Small intestine (tissue), 7 donors: ENCODE data around the gene TBC1D25. TPM values are rescaled to one million over a fixed set of nuclear protein-coding genes. Genes with fewer than 3 reads are reported as not detected.
A peak's percentile ranks its signal among the peaks of the same experiment; 100 is the strongest.

Experiments
- DNase-seq, 2 donors: peaks; one replicate each; pipeline versions ENCODE4 v3.0.0 to v3.0.0-alpha.2; 2013
- FAIRE-seq: peaks from 2 replicates; lab custom pipeline; 2012; peaks lifted over from hg19 to GRCh38; lab: Jason Lieb, UNC
- H3K27ac ChIP-seq, 3 donors: one replicate each; pipeline ENCODE4 v1.5.1; 2013; ENCODE audit warnings: low read length in 2 of 3, mild to moderate bottlenecking in 2 of 3, control low read depth in 1 of 3, inconsistent platforms in 1 of 3, low read depth in 1 of 3, moderate library complexity in 1 of 3
- H3K27me3 ChIP-seq, 3 donors: one replicate each; pipeline ENCODE4 v1.6.1; 2013; ENCODE audit warnings: low read length in 3 of 3, inconsistent platforms in 1 of 3; ENCODE audit not compliant: control insufficient read depth in 3 of 3, insufficient read depth in 3 of 3
- H3K36me3 ChIP-seq, 3 donors: one replicate each; pipeline ENCODE4 v1.6.1; 2013; ENCODE audit warnings: low read length in 3 of 3, inconsistent platforms in 1 of 3, low read depth in 1 of 3, mild to moderate bottlenecking in 1 of 3, moderate library complexity in 1 of 3; ENCODE audit not compliant: control insufficient read depth in 3 of 3, insufficient read depth in 2 of 3
- H3K4me1 ChIP-seq, 3 donors: one replicate each; pipeline ENCODE4 v1.6.1; 2013; ENCODE audit warnings: low read length in 2 of 3, inconsistent platforms in 1 of 3, low read depth in 1 of 3, mild to moderate bottlenecking in 1 of 3, moderate library complexity in 1 of 3; ENCODE audit not compliant: control insufficient read depth in 3 of 3, insufficient read depth in 2 of 3
- H3K4me3 ChIP-seq, 3 donors: one replicate each; pipeline ENCODE4 v1.5.1; 2013; ENCODE audit warnings: low read length in 3 of 3, control low read depth in 1 of 3, inconsistent platforms in 1 of 3, low read depth in 1 of 3, mild to moderate bottlenecking in 1 of 3, moderate library complexity in 1 of 3
- H3K9me3 ChIP-seq, 2 donors: one replicate each; pipeline ENCODE4 v1.6.1; 2013; ENCODE audit warnings: low read depth in 1 of 2, low read length in 1 of 2; ENCODE audit not compliant: control insufficient read depth in 2 of 2, insufficient read depth in 1 of 2
- WGBS, 3 donors: extraction: QIAGEN DNeasy Blood & Tissue Kit; methylation state at CpG; one replicate each; pipeline ENCODE4 v1.1.7; 2013; 5-methylcytosine and 5-hydroxymethylcytosine counted together
- polyA plus RNA-seq, 4 donors: library from polyadenylated mRNA; stranded (reverse) in 3 of 4; unstranded in 1 of 4; fragments of 200-250 nt in 3 of 4; fragments of 120-200 nt in 1 of 4; gene quantifications; one replicate each; pipeline versions ENCODE4 v1.2.1 to v1.2.3, GENCODE V29; 2013
- donor health status: healthy with polysubstance abuse.
- donor health status: control.
- donor health status: control.
- donor health status: Bipolar disorder and iron deficiency.
- donor health status: healthy.

TBC1D25 gene
- polyA plus RNA-seq, 4 donors, result 6.0 to 7.3 (median 6.5) TPM

DNA sequence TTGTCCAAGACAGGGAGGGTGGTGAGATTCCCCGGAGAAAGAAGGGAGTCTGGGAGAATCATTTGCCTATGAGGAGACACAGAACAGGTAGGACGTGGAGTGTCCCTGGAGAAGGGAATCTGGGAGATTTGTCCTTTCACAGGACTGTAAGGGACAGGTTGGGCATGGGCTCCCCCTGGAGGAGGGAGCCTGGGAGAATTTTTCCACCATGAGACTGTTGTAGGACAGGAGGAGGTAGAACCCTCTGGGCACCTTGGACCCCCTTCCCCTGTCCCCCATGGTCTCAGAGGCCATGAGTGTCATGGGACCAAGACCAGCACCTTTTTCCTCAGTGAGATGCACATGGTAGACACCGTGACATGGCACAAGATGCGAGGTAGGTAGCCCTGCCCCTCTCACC, 28.0 kb upstream of the TBC1D25 start:
- no peaks in the 10 kb centered on the region for H3K4me1 ChIP-seq
- H3K27ac ChIP-seq, result no peak overlapping the region
- peaks cover 3 to 31% (median 4%) of the 10 kb centered on the region in 3 donors for H3K36me3 ChIP-seq
- H3K4me3 ChIP-seq, result no peak overlapping the region
- DNase-seq (peak in 1 of 2 donors; percentile 28), FAIRE-seq (no peak)
- H3K9me3 ChIP-seq, result no peaks in the 10 kb centered on the region
- H3K27me3 ChIP-seq, result no peaks in the 10 kb centered on the region
- 34 to 73% (median 55%) methylated on average over 4 of the region's 4 CpGs for WGBS, 3 donors

DNA sequence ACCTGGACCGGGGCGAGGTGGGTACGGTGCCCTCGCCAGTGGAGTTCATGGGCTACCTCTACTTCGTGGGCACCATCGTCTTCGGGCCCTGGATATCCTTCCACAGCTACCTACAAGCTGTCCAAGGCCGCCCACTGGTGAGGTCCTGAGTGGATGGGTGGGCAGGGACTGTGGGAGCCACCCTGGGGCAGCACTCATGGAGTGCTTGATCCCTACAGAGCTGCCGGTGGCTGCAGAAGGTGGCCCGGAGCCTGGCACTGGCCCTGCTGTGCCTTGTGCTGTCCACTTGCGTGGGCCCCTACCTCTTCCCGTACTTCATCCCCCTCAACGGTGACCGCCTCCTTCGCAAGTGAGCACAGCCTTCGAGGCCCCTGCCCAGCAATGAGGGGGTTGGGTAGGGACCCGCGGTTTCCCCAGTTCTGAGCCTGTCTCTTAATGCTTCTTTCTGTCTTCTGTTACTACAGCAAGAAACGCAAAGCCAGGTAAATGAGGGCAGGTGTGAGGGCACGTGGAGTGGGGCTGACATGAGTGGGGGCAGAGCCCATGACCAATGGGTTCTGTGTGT, 27.1 kb upstream of the TBC1D25 start:
- Histone ChIP-seq H3K27me3 (no peaks in the 10 kb centered on the region), H3K27ac (no peak overlapping the region), H3K36me3 (peaks cover 3 to 37% (median 4%) of the 10 kb centered on the region in 3 donors), H3K4me3 (no peak overlapping the region), H3K4me1 (no peaks in the 10 kb centered on the region), H3K9me3 (no peaks in the 10 kb centered on the region)
- DNase-seq (no peak), FAIRE-seq (no peak)
- WGBS, 3 donors, result 87 to 96% (median 95%) methylated on average over 15 to 20 of the region's 20 CpGs

DNA sequence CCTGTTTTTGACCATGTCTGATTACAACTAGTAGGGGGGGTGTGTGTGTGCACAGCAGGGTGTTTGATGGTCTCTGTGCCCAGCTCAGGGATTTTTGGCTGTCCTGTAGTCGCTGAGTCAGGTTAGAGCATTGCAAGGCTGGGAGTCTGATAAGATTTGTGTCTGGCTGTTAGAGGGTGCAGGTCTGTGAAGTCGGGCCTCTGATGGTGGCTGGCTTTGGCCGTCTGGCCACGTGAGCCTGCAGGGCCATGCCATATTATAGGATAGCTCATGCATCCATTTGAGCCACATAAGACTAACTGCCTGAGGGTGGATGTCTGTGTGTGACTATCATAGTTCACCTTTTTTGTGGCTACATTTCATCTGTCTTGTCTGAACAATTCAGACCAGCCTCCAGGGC, 25.8 kb upstream of the TBC1D25 start:
- Histone ChIP-seq H3K27me3 (no peaks in the 10 kb centered on the region), H3K9me3 (no peaks in the 10 kb centered on the region), H3K4me1 (no peaks in the 10 kb centered on the region), H3K36me3 (peaks cover 3 to 37% (median 4%) of the 10 kb centered on the region in 3 donors), H3K27ac (no peak overlapping the region), H3K4me3 (no peak overlapping the region)
- FAIRE-seq (no peak), DNase-seq (no peak)
- WGBS, 3 donors, result 69 to 91% (median 85%) methylated on average over 4 of the region's 4 CpGs

DNA sequence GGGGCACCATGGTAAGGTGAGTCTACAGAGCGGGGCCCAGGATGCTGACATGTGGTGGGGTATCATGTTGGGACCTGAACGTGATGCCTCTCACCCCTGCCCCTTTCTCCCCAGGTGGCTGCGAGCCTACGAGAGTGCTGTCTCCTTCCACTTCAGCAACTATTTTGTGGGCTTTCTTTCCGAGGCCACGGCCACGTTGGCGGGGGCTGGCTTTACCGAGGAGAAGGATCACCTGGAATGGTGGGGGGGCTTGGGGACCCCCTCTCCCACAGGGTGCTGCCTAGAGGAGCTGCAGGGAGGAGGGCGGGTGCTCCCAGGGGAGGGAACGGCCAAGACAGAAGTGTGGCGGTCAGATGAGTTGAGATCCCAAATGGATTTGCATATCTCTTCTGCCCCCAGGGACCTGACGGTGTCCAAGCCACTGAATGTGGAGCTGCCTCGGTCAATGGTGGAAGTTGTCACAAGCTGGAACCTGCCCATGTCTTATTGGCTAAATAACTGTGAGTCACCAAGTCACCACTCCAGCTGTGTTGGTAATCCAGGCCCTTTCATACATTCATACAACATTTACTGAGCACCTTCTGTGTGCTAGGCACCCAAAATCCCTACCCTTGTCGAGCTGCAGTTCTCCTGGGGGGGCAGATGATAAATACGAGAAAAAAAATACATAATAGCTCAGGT, 25.2 kb upstream of the TBC1D25 start:
- 81 to 96% (median 94%) methylated on average over 11 to 16 of the region's 16 CpGs for WGBS, 3 donors
- no peak for FAIRE-seq

DNA sequence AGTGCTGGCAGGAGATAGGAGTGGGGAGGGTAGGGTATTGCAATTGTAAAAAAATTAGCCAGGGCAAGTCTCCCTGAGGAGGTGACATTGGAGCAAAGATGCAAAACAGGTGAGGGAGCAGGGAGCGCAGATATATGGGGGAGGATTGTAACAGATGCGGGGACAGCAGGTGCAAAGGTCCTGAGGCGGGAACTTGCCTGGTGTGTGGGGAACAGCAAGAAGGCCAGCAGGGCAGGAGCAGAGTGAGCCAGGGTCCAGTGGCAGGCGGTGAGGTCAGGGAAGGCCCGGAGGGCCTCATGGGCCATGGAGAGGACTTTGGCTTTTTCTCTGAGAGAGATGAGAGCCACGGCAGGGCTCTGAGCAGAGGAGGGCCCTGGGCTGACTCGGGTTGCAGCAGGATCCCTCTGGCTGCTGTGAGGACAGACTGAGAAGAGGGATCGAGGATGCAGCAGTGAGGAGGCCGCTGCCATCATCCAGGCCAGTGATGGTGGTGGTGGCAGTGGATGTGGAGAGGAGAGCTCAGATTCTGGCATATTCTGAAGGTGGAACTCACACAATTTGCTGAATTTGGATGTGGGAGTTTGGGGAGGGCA, 24.6 kb upstream of the TBC1D25 start:
- Histone ChIP-seq H3K4me3 (no peak overlapping the region), H3K27me3 (no peaks in the 10 kb centered on the region), H3K9me3 (no peaks in the 10 kb centered on the region), H3K4me1 (no peaks in the 10 kb centered on the region), H3K27ac (no peak overlapping the region), H3K36me3 (peaks cover 3 to 38% (median 4%) of the 10 kb centered on the region in 3 donors)
- WGBS, 3 donors, result 89 to 95% (median 91%) methylated on average over 6 to 9 of the region's 9 CpGs
- no peak for FAIRE-seq
- no peak for DNase-seq

More for the DNA sequence above, 25.2 kb upstream of the TBC1D25 start:
- Histone ChIP-seq H3K4me1 (no peaks in the 10 kb centered on the region), H3K36me3 (peaks cover 3 to 38% (median 4%) of the 10 kb centered on the region in 3 donors), H3K4me3 (no peak overlapping the region), H3K27me3 (no peaks in the 10 kb centered on the region), H3K9me3 (no peaks in the 10 kb centered on the region), H3K27ac (no peak overlapping the region)
- no peak for DNase-seq

DNA sequence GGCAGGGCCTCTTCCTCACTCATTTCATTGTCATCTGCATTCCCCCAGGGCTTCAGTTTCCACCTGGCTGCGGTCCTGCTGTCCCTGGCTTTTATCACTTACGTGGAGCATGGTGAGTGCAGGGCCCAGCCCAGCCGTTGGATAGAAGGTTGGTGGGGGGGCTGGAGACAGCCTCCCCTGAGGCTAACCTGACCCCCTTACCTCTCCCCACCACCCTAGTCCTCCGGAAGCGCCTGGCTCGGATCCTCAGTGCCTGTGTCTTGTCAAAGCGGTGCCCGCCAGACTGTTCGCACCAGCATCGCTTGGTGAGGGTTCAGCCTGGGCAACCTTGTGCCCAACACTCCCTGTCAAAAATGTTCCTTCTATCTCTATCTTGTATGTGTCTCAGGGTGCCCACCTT, 23.7 kb upstream of the TBC1D25 start:
- FAIRE-seq (no peak), DNase-seq (no peak)
- 90 to 96% (median 90%) methylated on average over 8 to 10 of the region's 10 CpGs for WGBS, 3 donors
- Histone ChIP-seq H3K36me3 (peaks cover 3 to 38% (median 4%) of the 10 kb centered on the region in 3 donors), H3K27ac (no peak overlapping the region), H3K4me1 (peaks cover 0 to under 1% (median under 1%) of the 10 kb centered on the region in 3 donors), H3K9me3 (no peaks in the 10 kb centered on the region), H3K27me3 (no peaks in the 10 kb centered on the region), H3K4me3 (no peak overlapping the region)

DNA sequence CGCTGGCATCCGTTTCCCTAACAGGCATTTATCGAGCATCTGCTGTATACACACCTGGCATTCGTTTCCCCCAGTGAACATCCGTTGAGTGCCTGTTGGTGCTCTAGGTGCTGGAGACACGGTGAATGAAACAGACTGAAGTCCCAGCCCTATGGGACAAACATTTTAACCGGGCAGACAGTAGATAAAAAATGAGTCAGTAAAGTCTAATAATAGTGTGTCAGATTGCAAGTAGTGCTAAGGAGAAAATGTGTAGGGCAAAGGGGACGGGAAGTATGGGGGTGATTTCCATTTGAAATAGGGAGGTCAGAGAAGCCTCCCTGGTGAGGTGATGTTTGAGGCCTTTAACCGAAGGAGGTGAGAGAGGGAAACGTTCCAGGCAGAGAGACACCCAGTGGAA, 23.2 kb upstream of the TBC1D25 start:
- no peak overlapping the region for H3K4me3 ChIP-seq
- FAIRE-seq (no peak), DNase-seq (no peak)
- no peak overlapping the region for H3K27ac ChIP-seq
- WGBS, 3 donors, result 80 to 89% (median 83%) methylated on average over 10 of the region's 10 CpGs
- H3K4me1 ChIP-seq, result peaks cover 0 to 5% (median 3%) of the 10 kb centered on the region in 3 donors
- no peaks in the 10 kb centered on the region for H3K9me3 ChIP-seq
- H3K27me3 ChIP-seq, result no peaks in the 10 kb centered on the region
- peaks cover 3 to 38% (median 4%) of the 10 kb centered on the region in 3 donors for H3K36me3 ChIP-seq

DNA sequence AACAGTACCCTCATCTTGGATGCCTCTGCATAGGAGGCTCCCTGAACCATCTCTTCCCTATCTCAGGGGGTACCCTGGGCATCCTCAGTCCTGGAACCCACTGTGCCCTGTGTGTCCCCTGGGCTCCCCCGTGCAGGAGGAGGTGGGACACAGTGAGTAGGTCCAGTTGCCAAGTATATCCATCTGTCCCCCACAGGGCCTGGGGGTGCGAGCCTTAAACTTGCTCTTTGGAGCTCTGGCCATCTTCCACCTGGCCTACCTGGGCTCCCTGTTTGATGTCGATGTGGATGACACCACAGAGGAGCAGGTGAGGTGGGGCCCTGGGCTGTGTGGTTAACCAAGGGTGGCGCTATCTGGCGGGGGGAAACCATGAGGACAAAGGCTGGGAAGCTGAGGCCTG, 22.5 kb upstream of the TBC1D25 start:
- WGBS, 3 donors, result 73 to 83% (median 83%) methylated on average over 5 of the region's 5 CpGs
- Histone ChIP-seq H3K27me3 (no peaks in the 10 kb centered on the region), H3K4me1 (peaks cover 0 to 5% (median 3%) of the 10 kb centered on the region in 3 donors), H3K36me3 (peaks cover 3 to 38% (median 4%) of the 10 kb centered on the region in 3 donors), H3K9me3 (no peaks in the 10 kb centered on the region), H3K4me3 (no peak overlapping the region), H3K27ac (no peak overlapping the region)
- FAIRE-seq (no peak), DNase-seq (no peak)
